WTC11 (cell line): ENCODE results near the gene NPW. TPM values are rescaled to one million over a fixed set of nuclear protein-coding genes. Genes with fewer than 3 reads are reported as not detected.

Source experiments
- ATAC-seq: fragments of 200-7000 bp; cut with Tn5 transposase; 2 replicates; pipeline ENCODE4 v1.10.0; 2021; ENCODE audit warnings: mild to moderate bottlenecking, moderate library complexity
- CTCF ChIA-PET: fragments of 300-600 bp; sonication (Branson Sonifier 250); formaldehyde crosslinking; loops from one replicate; lab custom pipeline; 2021; ENCODE audit warnings: antibody characterized with exemption; lab: Charles Lee
- POLR2A ChIA-PET: fragments of 350-600 bp; sonication (Branson Sonifier 250); formaldehyde crosslinking; loops from one replicate; lab custom pipeline; 2021; ENCODE audit warnings: antibody characterized with exemption; lab: Charles Lee
- DNase-seq: peaks from one replicate; pipeline ENCODE4 v3.0.0; 2021; ENCODE audit warnings: low spot score
- H3K27ac Mint-ChIP-seq: 2 replicates; pipeline ENCODE4 v1.8.0; 2021; ENCODE audit warnings: mixed read lengths
- H3K27me3 Mint-ChIP-seq: 2 replicates; pipeline ENCODE4 v1.8.0; 2021; ENCODE audit warnings: low read depth, mild to moderate bottlenecking, moderate library complexity, mixed read lengths
- H3K36me3 Mint-ChIP-seq: 2 replicates; pipeline ENCODE4 v1.8.0; 2021; ENCODE audit warnings: mixed read lengths
- H3K4me1 Mint-ChIP-seq: 2 replicates; pipeline ENCODE4 v1.8.0; 2022; ENCODE audit warnings: mixed read lengths
- H3K4me3 Mint-ChIP-seq: 2 replicates; pipeline ENCODE4 v1.8.0; 2021; ENCODE audit warnings: mild to moderate bottlenecking, moderate library complexity, mixed read lengths
- H3K9me3 Mint-ChIP-seq: 2 replicates; pipeline ENCODE4 v1.8.0; 2021; ENCODE audit warnings: mixed read lengths
- ATF2 ChIP-seq: sonication (generic); formaldehyde crosslinking; IDR thresholded peaks from 2 replicates; pipeline ENCODE4 v1.8.1; 2022; ENCODE audit warnings: low read depth, missing genetic modification reagents, borderline replicate concordance
- CREM ChIP-seq: sonication (generic); formaldehyde crosslinking; IDR thresholded peaks from 2 replicates; pipeline ENCODE4 v1.8.1; 2022; ENCODE audit warnings: mild to moderate bottlenecking, missing genetic modification reagents, moderate library complexity
- CTCF ChIP-seq: fragments of 200-600 bp; IDR thresholded peaks from 2 replicates; pipeline ENCODE4 v1.8.0; 2022; ENCODE audit warnings: antibody characterized with exemption
- E2F1 ChIP-seq: sonication (generic); formaldehyde crosslinking; IDR thresholded peaks from 2 replicates; pipeline ENCODE4 v1.8.0; 2022; ENCODE audit warnings: mild to moderate bottlenecking, missing genetic modification reagents
- E2F5 ChIP-seq: sonication (generic); formaldehyde crosslinking; IDR thresholded peaks from 2 replicates; pipeline ENCODE4 v1.8.1; 2022; ENCODE audit warnings: mild to moderate bottlenecking, moderate library complexity, missing genetic modification reagents
- ELF4 ChIP-seq: sonication (generic); formaldehyde crosslinking; IDR thresholded peaks from 2 replicates; pipeline ENCODE4 v1.8.1; 2022; ENCODE audit warnings: low read depth, mild to moderate bottlenecking, moderate library complexity, missing genetic modification reagents
- GABPB1 ChIP-seq: sonication (generic); formaldehyde crosslinking; IDR thresholded peaks from 2 replicates; pipeline ENCODE4 v1.8.1; 2023; ENCODE audit warnings: mild to moderate bottlenecking, missing genetic modification reagents
- HMGA2 ChIP-seq: fragments of 250-450 bp; sonication (Bioruptor Pico); IDR thresholded peaks from 2 replicates; pipeline ENCODE4 v1.4.0; 2021; ENCODE audit warnings: mild to moderate bottlenecking, moderate library complexity
- HMGXB4 ChIP-seq: sonication (generic); formaldehyde crosslinking; IDR thresholded peaks from 2 replicates; pipeline ENCODE4 v1.8.1; 2023; ENCODE audit warnings: mild to moderate bottlenecking, moderate library complexity, missing genetic modification reagents
- JAZF1 ChIP-seq: fragments of 250-450 bp; sonication (Bioruptor Pico); IDR thresholded peaks from 2 replicates; pipeline ENCODE4 v1.9.0; 2021; ENCODE audit warnings: moderate library complexity, mild to moderate bottlenecking, inconsistent platforms
- KAT7 ChIP-seq: sonication (generic); formaldehyde crosslinking; IDR thresholded peaks from 2 replicates; pipeline ENCODE4 v1.8.1; 2023; ENCODE audit warnings: missing genetic modification reagents, mild to moderate bottlenecking, borderline replicate concordance
- MAX ChIP-seq: sonication (generic); formaldehyde crosslinking; IDR thresholded peaks from 2 replicates; pipeline ENCODE4 v1.8.0; 2022; ENCODE audit warnings: mild to moderate bottlenecking, missing genetic modification reagents
- MXD4 ChIP-seq: fragments of 250-450 bp; sonication (Bioruptor Pico); IDR thresholded peaks from 2 replicates; pipeline ENCODE4 v1.8.0; 2021; ENCODE audit warnings: mild to moderate bottlenecking, moderate library complexity, borderline replicate concordance
- RELA ChIP-seq: sonication (generic); formaldehyde crosslinking; IDR thresholded peaks from 2 replicates; pipeline ENCODE4 v1.8.1; 2022; ENCODE audit warnings: missing genetic modification reagents, mild to moderate bottlenecking, borderline replicate concordance
- RORB ChIP-seq: fragments of 250-450 bp; sonication (Bioruptor Pico); IDR thresholded peaks from 2 replicates; pipeline ENCODE4 v1.9.0; 2021; ENCODE audit warnings: mild to moderate bottlenecking
- SP1 ChIP-seq: sonication (generic); formaldehyde crosslinking; conservative IDR thresholded peaks from 2 replicates; pipeline ENCODE4 v1.8.1; 2022; ENCODE audit warnings: missing genetic modification reagents
- ZNF121 ChIP-seq: sonication (generic); formaldehyde crosslinking; IDR thresholded peaks from 2 replicates; pipeline ENCODE4 v1.8.0; 2023; ENCODE audit warnings: missing genetic modification reagents
- ZNF232 ChIP-seq: sonication (generic); formaldehyde crosslinking; IDR thresholded peaks from 2 replicates; pipeline ENCODE4 v1.8.0; 2022; ENCODE audit warnings: mild to moderate bottlenecking, missing genetic modification reagents
- ZNF396 ChIP-seq: fragments of 250-450 bp; sonication (Bioruptor Pico); IDR thresholded peaks from 2 replicates; pipeline ENCODE4 v1.8.0; 2021; ENCODE audit warnings: mild to moderate bottlenecking, moderate library complexity, borderline replicate concordance
- ZNF671 ChIP-seq: fragments of 250-450 bp; sonication (Bioruptor Pico); IDR thresholded peaks from 2 replicates; pipeline ENCODE4 v1.8.0; 2021; ENCODE audit warnings: mild to moderate bottlenecking
- total RNA-seq: library from RNA; stranded (reverse); gene quantifications from 3 replicates; pipeline ENCODE4 v1.2.3, GENCODE V29; 2021

The NPW gene
- total RNA-seq, 1 experiment from 2014 or later = 15.2 TPM

- TF ChIP-seq RELA (CRISPR knock-in tag) (no peak), HMGA2 (CRISPR knock-in tag) (no peak), GABPB1 (no peak), ELF4 (CRISPR knock-in tag) (no peak), E2F1 (CRISPR knock-in tag) (no peak), MXD4 (CRISPR knock-in tag) (no peak), RORB (CRISPR knock-in tag) (no peak), JAZF1 (CRISPR knock-in tag) (no peak), ZNF121 (CRISPR knock-in tag) (no peak), ZNF396 (no peak), SP1 (no peak), ATF2 (no peak), ZNF232 (CRISPR knock-in tag) (no peak), ZNF671 (CRISPR knock-in tag) (no peak), E2F5 (CRISPR knock-in tag) (no peak)
Measured at GRCh38 chr16:2022723-2023091, 3.1 kb downstream of the NPW start (continued).

GRCh38 chr16:2023092-2024031 lies 3.8 kb downstream of the NPW start:
- H3K27me3 Mint-ChIP-seq = peaks cover 72% of the 10 kb centered on the region
- CTCF ChIA-PET = interaction anchor here (0.6 to 3.5 kb wide), 41 partner anchors 9 to 1363 kb away, joined by 3 to 42 read pairs (median 5); partner anchors contain the start of genes EME2, GFER, MRPS34 and NTHL1
- ATAC-seq = peak; percentile 57
- H3K9me3 Mint-ChIP-seq = no peaks in the 10 kb centered on the region
- no peaks in the 10 kb centered on the region for H3K36me3 Mint-ChIP-seq
- H3K4me1 Mint-ChIP-seq = peaks cover 14% of the 10 kb centered on the region
- peak overlapping the region; percentile 95; the same call in 1 of the 2 replicates for H3K27ac Mint-ChIP-seq
- POLR2A ChIA-PET = interaction anchor here (0.6 to 1.5 kb wide), 5 partner anchors 19 to 183 kb away, joined by 3 to 6 read pairs (median 4); no protein-coding TSS in a partner anchor
- H3K4me3 Mint-ChIP-seq = peak overlapping the region; percentile 77
- peak; percentile 98 for DNase-seq
- TF ChIP-seq CREM (peak; percentile 9; the same call in 1 of the 2 replicates), MAX (CRISPR knock-in tag) (peak; percentile 71; the same call in 1 of the 2 replicates), SP1 (peak; percentile 94), KAT7 (no peak), CTCF (peak; percentile 98), HMGXB4 (peak; percentile 76), E2F1 (CRISPR knock-in tag) (no peak)
- TF ChIP-seq, all 79 proteins: peak for 5
